DMS53 (cell line): Measurements from ENCODE around the gene MYL4.
A peak's percentile ranks its signal among the peaks of the same experiment; 100 is the strongest.
"Not testable (repeated sequence)": the region's sequence is repeated elsewhere in the genome, so short reads cannot be mapped to it uniquely, and the experiment has no call there.

ENCODE experiments used
- DNase-seq: peaks from one replicate; lab custom pipeline; 2025; lab: John Stamatoyannopoulos, UW

Gene MYL4

DNA sequence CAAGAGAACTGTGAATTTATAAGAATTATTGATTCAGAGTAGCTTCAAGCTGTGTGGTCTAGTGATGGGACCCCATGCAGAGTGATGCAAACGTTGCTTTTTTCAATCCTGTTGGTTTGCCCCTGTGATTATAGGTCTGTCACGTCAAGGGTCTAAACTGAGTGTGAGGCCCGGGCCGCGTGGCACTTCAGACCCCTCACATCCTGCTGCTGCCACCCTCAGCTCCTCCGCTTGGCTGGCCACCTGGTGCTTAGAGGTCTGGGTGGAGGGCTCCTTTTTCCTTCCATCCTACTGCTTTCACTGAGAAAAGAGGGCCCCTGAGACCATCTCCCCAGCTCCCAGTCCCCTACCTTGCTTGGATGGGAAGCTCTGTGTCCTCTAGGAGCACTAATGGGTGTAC lies 12.0 kb downstream of the MYL4 start:
- DNase-seq: no peak

DNA sequence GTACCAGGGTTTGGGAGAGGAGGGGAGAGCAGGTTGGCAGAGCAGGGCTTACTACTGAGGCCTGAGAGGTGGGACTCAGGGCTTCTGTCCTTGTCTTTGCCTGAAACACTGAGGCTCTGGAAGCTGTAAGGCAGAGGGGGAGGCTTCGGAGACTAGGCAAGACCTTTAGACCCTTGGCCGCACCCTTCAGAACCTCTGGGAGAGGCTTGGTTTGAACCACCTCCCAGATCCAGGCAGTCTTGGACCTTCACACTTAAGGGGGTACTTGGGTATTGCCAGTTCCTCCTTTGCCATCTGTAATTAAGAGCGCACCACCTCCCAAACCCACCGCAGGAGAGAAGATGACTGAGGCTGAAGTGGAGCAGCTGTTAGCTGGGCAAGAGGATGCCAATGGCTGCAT lies 12.9 kb downstream of the MYL4 start:
- DNase-seq: no peak

DNA sequence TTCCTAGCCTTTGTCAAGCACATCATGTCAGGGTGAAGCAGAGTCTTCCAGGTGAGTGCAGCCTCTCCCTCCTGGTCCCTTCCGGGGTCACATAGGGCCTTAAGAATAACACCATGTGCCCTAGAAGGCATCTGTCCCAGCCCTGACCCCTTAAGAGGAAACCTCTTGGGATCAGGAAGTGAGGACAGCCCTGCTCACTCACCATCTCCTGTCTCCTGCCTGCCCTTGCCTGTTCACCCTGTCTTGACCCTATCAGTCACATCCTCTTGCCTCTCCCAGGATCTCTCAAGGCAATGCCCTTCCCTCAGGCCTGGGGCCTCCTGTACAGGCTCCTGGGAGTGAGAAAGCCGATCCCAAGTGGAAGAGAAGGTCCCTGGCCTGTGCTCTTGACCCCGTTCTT lies 13.9 kb downstream of the MYL4 start:
- no peak for DNase-seq

DNA sequence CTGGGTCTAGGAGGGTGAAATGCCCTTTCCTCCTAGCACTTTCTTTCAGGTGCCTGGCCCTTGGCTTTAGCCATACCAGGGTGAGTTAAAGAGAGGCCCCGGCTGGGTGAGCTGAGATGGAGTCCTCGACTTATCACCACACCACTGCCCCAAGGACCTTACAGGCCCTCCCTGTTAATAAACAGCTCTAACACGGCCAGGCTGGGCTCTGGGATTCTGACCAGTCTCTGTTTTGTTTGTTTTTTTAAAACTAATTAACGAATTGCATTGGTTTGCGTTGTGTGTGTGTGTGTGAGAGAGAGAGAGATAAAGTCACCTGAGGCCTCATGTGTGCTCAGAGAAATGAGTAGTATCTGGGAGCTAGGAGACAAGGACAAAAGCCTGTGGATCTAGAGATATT lies 14.3 kb downstream of the MYL4 start:
- DNase-seq: no peak

DNA sequence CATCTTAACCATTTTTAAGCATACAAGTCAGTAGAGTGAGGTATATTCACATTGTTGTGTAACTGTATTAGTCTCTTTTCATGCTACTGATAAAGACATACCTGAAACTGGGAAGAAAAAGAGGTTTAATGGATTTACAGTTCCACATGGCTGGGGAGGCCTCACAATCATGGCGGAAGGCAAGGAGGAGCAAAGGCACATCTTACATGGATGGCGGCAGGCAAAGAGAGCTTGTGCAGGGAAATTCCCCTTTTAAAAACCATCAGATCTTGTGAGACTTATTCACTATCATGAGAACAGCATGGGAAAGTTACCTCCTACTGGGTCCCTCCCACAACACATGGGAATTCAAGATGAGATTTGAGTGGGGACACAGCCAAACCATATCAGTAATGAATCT lies 14.9 kb downstream of the MYL4 start:
- DNase-seq: not testable (repeated sequence)

DNA sequence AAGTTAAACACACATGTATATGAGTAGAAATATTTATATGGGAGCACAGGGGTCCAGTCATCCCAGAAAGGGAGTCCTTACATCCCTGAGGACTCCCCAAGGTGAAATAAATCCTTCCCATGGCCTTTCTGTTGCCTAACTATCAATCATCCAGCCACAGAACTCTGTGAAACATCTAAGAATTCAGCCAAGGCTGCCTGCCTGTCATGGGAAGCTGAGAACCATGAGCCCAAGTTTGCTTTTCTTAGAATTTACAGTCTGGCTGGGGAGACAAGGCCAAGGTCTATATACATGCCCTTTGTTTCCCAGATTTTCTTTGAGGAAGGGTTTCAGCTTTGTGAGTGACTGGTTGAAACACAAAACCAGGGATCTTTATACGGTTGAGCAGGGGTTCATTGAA lies 15.8 kb downstream of the MYL4 start:
- DNase-seq: no peak

DNA sequence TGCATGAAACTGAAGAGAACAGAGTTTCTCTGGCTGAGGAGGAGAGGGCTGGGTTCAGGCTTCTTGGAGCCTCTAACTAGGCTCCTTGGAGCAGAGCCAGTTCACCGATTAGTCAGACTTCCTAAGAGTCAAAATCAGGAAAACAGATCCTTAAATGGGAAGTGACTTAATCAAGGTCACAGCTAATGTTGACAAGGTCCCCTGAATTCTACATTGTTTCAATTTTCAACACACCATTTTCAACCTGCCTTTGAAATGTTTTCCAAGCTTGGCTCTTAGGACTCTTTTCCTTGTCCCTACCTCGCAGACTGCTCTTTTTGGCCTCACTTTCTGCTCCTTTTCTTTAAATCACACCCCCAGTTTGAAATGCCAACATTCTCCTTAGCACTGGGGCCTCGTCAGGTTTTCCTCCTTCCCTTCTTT lies 16.3 kb downstream of the MYL4 start:
- DNase-seq: no peak

DNA sequence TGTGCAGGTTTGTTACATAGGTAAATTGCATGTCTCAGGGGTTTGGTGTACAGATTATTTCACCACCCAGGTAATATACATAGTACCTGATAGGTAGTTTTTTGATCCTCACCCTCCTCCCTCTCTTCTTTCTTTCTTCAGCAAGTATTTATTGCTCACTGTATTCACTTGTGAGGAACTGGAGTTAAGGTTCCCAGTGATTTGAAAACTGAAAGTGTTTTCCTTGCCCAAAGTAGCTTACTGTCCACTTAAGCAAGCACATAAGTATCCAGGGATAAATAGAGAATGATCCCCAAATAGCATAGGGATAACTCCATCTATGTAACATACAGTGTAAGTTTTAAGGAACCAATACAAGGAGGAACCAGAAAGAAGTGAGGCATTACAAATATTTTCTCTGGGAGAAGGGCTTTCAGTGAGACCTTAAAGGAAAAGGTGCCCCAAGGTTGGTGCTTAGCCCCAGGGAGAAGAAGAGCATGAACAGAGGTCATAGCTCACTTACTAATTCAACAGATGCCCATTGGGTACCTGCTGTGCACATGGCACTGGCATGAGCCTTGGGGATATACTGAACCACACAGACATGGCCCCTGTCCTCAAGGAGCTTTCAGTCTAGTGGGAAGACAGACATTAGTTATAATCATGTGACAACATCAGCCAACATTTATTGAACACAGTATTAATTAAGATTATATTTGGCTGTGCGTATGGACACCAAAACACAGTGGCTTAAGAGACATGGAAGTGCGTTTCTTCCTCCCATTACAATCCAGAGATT lies 17.0 kb downstream of the MYL4 start:
- DNase-seq: no peak

DNA sequence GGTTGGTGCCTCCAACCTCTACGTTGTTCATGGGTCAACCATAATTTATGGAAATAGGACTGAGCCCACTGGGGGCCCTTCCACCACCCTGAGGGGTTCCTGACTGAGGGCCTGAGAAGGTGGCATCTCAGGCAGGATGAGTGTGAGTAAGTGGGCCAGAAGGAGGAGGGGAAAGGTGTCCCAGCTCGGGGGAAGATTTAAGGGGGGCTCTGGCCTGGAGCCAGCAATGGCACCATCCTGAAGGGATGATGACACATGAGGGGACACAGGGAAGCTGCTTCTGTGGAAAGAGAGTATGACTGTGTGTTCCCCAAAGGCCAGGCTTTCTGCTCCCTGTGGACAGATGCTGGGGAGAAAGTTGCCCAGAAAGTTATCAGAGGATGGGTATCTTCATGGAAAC lies 18.7 kb downstream of the MYL4 start:
- no peak for DNase-seq

DNA sequence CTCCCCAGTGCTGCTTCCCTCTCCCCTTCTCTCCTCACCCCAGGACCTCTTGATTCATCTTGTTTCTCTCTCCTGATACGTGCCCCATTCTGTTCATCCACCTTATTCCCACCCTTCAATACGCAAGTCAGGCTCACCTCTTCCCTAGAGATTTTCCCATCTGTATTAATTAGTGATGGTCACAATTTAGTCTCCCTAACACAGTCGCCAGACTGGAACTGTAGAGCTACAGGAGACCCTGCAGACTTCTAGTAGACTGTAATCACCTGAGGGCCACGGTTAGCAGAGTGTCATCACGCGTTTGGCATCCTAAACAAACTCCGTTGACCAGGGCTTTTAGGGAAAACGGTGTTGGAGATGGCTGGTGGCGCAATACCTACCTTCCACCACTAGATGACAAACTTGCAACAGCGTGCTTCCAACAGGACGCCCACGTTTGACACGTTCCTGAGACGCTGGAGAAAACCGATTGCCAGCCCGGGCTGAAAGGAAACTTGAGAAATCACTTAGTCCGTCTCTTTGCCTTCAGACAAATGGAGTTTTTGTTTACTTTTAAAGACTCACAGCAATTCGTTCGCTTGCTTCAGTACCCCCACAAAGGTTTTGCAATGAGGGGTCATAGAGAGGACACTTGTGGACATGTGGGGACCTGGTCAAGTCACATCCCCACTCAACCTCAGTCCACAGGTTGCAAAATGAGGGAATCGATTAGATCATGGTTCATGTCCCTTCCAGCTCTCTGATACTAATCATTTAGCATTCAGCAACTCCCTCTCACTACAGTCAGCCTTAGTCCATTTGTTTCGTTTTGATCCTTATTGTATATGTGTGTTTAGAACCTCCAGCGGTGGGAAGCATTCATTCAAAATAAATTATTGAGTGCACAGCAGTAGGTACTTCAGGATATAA lies 20.6 kb downstream of the MYL4 start:
- peak; percentile 94 for DNase-seq

DNA sequence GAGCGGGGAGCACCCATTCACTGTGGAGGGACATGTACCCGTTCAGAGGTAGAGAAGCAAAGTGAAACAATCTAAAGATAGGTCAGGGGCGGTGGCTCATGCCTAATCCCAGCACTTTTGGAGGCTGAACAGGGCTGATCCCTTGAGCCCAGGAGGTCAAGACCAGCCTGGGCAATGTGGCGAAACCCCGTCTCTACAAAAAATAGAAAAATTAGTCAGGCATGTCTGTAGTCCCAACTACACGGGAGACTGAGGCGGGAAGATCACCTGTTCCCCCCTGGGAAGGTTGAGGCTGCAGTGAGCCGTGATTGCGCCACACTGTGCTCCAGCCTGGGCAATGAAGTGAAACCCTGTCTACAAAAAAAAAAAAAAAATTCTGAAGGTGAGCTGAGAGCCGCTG lies 21.7 kb downstream of the MYL4 start:
- no peak for DNase-seq

DNA sequence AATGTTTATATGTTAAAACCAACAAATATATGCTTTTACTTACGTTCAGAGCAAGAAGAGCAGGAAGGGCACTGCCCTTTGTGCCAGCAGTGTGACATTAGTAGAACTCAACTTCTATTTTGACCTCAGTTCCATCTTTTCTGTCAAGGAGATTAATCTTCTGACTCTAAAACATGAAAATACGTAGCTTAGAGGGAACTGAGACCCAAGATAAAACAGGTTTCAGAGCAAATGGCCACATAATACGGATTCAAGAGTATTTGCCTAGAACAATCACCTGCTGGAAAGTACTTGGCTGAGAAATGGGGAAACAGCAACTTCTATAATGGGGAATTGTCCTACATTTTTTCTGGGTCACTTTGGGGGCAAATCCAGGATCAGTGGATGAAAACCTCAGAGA lies 22.2 kb downstream of the MYL4 start:
- DNase-seq: no peak

DNA sequence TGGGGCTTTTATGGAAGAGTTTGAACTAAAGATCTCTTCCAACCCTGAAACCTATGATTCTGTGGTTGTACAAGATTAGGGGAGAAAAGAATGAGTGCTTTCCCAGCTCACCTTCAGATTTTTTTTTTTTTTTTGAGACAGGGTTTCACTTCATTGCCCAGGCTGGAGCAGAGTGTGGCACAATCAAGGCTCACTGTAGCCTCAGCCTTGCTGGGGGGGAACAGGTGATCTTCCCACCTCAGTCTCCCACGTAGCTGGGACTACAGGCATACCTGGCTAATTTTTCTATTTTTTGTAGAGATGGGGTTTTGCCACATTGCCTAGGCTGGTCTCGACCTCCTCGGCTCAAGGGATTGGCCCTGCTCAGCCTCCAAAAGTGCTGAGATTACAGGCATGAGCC lies 22.7 kb downstream of the MYL4 start:
- DNase-seq: no peak

DNA sequence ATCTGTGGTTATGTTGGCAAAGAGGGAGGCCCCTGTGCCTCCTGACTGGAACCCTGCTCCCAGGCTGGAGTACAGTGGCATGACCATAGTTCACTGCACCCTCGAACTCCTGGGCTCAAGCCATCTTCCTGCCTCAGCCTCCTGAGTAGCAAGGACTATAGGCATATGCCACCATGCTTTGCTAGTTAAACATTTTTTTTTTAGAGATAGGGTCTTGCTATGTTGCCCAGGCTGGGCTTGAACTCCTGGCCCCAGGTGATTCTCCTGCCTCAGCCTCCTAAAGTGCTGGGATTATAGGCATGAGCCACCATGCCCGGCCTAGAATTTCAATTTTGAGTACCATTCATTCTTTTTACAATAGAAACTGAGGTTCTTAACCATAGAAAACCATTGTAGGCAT lies 23.3 kb downstream of the MYL4 start:
- DNase-seq: no peak

DNA sequence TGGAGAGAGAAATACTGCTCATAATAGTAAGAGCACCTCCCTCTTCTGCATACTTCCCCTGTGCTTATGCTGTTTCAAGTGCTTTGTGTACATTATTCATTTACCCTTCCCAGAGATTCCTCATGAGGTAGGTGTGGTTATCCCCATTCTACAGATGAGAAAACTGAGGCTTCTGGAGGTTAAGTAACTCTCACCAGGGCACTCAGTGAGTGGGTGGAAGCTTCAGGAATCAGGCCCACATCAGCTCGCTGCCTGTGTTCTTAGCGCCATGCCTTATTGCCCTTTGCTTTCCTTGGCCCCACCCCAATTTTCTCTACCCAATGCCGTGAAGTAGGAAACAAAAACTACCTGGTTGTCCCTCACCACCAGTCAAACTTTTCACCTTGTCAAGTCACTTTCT lies 26.4 kb downstream of the MYL4 start:
- no peak for DNase-seq

DNA sequence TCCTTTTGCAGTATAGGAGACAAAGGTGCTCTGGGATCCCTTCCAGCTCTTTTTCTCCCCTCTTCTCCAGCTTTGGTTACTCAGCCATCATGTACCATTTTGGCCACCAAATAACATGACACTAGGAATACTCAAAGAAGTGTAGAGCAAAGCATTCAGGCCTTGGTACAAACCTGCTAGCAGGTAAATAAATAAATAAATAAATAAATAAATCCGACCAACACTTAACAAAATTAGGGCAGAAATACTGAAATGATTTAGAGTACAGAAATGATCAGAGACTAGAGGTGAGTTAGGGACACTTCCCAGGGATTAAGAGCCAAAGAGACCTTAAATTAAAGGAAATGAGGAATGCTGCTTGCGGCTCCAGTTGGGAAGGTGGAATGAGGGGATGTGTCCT lies 26.8 kb downstream of the MYL4 start:
- DNase-seq: no peak

DNA sequence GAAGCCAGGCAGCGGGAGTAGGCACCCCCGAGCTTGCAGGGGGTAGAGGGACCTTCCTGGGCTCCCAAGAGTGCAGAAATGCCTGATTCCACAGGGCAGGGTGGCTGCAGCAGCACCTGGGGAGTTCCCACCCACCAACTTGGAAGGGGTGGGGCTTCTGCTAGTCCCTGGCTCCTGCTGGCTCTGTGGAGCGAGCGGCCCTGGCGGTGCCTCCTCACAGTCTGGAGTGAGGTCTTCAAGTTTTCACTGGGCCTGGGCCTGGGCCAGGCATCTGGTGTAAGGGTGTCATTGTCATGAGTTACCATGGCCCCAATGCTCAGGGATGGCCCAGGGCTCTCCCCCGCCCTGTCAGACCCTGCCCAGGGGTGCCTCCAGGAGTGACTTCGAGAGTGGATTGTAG lies 28.7 kb downstream of the MYL4 start:
- DNase-seq: no peak

DNA sequence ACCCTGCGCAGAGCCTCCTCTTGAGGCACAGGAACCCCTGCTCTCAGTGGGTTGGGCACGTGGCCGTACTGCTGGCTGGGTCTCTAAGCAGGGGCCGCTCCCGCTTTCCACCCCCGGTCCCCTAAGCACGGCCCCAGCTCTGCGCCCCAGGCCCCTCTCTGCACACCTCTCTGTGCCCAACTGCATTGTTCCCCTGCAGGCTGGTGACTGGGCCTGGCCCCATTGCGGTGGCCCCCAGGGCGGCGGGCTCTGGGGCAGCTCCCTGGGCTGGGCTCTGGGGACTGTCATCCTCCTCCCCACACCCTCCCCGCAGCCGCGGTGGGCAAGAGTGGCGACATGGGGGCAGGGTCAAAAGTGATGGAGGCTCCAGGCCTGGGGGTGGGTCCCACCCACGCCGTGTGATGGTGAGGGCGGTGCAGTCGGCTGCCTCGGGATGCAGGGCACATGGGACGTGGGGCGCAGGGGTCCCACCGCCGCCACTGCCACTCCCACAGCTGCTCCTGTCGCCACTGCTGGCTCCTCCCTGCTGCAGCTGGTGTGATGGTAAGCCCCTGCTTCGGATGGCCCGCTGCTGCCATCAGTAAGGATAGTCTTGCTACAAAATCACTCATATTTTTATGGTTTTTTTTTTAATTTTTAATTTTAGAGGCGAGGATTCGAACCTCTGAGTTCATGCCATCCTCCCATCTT lies 29.3 kb downstream of the MYL4 start:
- no peak for DNase-seq

DNA sequence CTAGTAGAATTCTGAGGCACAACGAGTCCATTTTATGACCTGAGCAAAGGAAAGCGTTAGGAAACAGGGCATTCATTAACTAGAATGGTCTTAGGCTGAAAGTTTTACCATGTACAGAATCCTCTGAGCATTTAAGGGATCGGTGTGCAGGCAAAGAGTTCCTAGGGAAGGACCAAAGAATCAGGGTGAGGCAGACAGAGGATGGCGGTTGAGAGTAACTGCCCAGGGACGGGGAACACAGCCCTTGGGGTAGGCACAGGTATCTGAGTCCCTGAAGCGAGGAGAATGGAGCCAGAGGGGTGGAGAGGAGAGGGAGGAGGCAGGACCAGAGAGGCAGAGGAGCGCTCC lies 30.4 kb downstream of the MYL4 start:
- no peak for DNase-seq

DNA sequence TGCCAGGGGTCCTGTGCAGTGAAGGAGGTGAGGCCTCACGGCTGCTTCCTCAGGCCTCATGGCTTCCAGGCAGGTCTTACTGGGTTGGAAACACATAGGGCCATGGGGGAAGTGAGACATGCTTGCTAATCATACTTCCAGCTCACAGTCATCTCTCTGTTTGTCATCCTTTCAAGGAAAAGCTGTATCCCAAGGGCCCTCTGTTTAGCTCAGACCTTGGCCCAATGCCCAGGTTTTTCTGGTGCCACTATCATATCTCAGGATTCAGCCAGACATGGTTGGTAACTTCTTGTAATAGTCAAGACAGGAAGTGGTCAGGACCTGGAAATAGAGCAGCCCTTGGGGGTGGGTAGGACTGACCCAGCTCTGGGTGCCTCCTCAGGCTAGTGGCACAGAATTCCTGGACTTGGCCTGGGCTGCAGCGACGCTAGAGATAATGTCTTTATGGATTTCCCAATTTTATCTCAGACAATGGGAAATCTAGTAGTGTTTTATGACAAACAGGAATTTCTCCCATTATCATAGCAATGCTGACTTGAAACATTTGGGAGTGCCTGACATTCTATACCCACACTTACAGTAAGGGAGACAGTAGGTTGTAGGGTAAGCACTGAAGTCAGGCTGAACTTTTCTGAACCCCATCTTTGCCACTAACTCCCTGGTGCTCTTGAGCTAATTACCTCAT lies 31.0 kb downstream of the MYL4 start:
- peak; percentile 70 for DNase-seq

DNA sequence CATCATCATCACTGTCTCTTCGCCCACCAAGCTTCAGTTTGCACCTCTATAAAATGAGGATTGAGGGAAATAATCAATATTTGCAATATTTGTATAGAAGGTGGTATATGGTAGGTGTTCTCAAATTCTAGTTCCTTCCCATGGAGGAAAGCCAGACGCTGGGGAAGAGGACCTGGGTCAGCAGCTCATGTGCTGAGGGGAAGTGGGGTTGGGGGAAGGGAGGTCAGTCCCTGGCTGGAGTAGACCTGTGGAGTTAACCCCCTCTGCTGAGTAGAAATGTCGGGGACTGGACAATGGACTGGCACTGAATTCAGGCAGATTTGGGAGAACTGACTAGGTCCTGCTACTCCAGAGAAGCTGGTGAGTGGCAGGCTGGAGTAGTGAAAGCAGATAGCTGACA lies 31.7 kb downstream of the MYL4 start:
- no peak for DNase-seq

DNA sequence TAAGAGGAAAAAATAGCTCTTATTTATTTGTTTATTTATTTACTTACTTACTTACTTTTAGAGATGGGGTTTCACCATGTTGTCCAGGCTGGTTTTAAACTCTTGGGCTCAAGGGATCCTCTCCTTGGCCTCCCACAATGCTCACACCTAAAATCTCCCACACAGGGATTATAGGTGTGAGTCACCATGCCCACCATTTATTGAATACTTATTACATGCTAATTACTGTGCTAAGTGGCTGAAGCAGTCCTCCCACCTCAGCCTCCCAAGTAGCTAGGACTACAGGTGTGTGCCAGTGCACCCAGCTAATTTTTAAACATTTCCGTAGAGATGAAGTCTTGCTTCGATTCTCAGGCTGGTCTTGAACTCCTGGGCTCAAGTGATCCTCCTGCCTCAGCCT lies 33.5 kb downstream of the MYL4 start:
- no peak for DNase-seq
